Activated CD8-positive, alpha-beta T cell treated with anti-CD3 and anti-CD28 coated beads for 36 hours (primary cell): ENCODE results near the gene LAMA1. TPM values are rescaled to one million over a fixed set of nuclear protein-coding genes. Genes with fewer than 3 reads are reported as not detected.

Source experiments
- ATAC-seq: fragments of 200-7000 bp; cut with Tn5 transposase; one replicate; pipeline ENCODE4 v1.10.0; 2021; ENCODE audit warnings: mild to moderate bottlenecking, moderate library complexity
- CTCF ChIA-PET: fragments of 350-600 bp; sonication (Branson Sonifier 250); formaldehyde crosslinking; loops from one replicate; lab custom pipeline; 2021; ENCODE audit warnings: antibody characterized with exemption; lab: Charles Lee
- POLR2A ChIA-PET: fragments of 350-600 bp; sonication (Branson Sonifier 250); formaldehyde crosslinking; loops from one replicate; lab custom pipeline; 2021; ENCODE audit warnings: antibody characterized with exemption; lab: Charles Lee
- DNase-seq: peaks from one replicate; pipeline ENCODE4 v3.0.0-alpha.2; 2020
- H3K27ac Mint-ChIP-seq: one replicate; pipeline ENCODE4 v1.8.0; 2021; ENCODE audit warnings: mild to moderate bottlenecking, mixed read lengths
- H3K27me3 Mint-ChIP-seq: one replicate; pipeline ENCODE4 v1.8.0; 2021; ENCODE audit warnings: mixed read lengths
- H3K36me3 Mint-ChIP-seq: one replicate; pipeline ENCODE4 v1.8.0; 2021; ENCODE audit warnings: low read depth, mixed read lengths
- H3K4me1 Mint-ChIP-seq: one replicate; pipeline ENCODE4 v1.8.0; 2021; ENCODE audit warnings: low read depth, mixed read lengths
- H3K4me3 Mint-ChIP-seq: one replicate; pipeline ENCODE4 v1.8.0; 2021; ENCODE audit warnings: mild to moderate bottlenecking, moderate library complexity, mixed read lengths
- H3K9me3 Mint-ChIP-seq: one replicate; pipeline ENCODE4 v1.8.0; 2021; ENCODE audit warnings: mixed read lengths
- intact Hi-C: fragments of 100-400 bp; cut with micrococcal nuclease; formaldehyde crosslinking; loops from one replicate; pipeline ENCODE4 v1.10.0; 2022
- total RNA-seq, 2 experiments: library from RNA; stranded (reverse); gene quantifications; one replicate each; pipeline ENCODE4 v1.2.3, GENCODE V29; 2021
- TF ChIP-seq, protein P1 (sequence below): fragments of 200-600 bp; IDR thresholded peaks from one replicate; pipeline ENCODE4 v1.8.0; 2022; ENCODE audit warnings: antibody characterized with exemption, mild to moderate bottlenecking

LAMA1 gene
- total RNA-seq, 2 experiments from 2014 or later: not detected

- no peaks in the 10 kb centered on the region for H3K4me1 Mint-ChIP-seq
- H3K27ac Mint-ChIP-seq: no peak overlapping the region
- no peak overlapping the region for H3K4me3 Mint-ChIP-seq
- H3K27me3 Mint-ChIP-seq: no peaks in the 10 kb centered on the region
- no peaks in the 10 kb centered on the region for H3K36me3 Mint-ChIP-seq
- no peak for ATAC-seq
- TF ChIP-seq, protein P1, sequence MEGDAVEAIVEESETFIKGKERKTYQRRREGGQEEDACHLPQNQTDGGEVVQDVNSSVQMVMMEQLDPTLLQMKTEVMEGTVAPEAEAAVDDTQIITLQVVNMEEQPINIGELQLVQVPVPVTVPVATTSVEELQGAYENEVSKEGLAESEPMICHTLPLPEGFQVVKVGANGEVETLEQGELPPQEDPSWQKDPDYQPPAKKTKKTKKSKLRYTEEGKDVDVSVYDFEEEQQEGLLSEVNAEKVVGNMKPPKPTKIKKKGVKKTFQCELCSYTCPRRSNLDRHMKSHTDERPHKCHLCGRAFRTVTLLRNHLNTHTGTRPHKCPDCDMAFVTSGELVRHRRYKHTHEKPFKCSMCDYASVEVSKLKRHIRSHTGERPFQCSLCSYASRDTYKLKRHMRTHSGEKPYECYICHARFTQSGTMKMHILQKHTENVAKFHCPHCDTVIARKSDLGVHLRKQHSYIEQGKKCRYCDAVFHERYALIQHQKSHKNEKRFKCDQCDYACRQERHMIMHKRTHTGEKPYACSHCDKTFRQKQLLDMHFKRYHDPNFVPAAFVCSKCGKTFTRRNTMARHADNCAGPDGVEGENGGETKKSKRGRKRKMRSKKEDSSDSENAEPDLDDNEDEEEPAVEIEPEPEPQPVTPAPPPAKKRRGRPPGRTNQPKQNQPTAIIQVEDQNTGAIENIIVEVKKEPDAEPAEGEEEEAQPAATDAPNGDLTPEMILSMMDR: no peak
- CTCF ChIA-PET: no interaction called here
- H3K9me3 Mint-ChIP-seq: no peaks in the 10 kb centered on the region
- POLR2A ChIA-PET: no interaction called here
- no peak for DNase-seq
- intact Hi-C loops: no loop called here
Observed at GRCh38 chr18:7096838-7097237, 20.8 kb downstream of the LAMA1 start.

- Mint-ChIP-seq H3K27ac (no peak overlapping the region), H3K4me1 (no peaks in the 10 kb centered on the region), H3K9me3 (no peaks in the 10 kb centered on the region), H3K36me3 (no peaks in the 10 kb centered on the region), H3K27me3 (no peaks in the 10 kb centered on the region), H3K4me3 (no peak overlapping the region)
- intact Hi-C loops: no loop called here
- TF ChIP-seq, protein P1: no peak
- ChIA-PET CTCF (no interaction called here), POLR2A (interaction anchor here (0.6 kb wide), 1 partner anchor 73 kb away, joined by 3 read pairs; no protein-coding TSS in a partner anchor)
- DNase-seq (no peak), ATAC-seq (no peak)
Observed at GRCh38 chr18:7094427-7094826, 23.2 kb downstream of the LAMA1 start.

DNA sequence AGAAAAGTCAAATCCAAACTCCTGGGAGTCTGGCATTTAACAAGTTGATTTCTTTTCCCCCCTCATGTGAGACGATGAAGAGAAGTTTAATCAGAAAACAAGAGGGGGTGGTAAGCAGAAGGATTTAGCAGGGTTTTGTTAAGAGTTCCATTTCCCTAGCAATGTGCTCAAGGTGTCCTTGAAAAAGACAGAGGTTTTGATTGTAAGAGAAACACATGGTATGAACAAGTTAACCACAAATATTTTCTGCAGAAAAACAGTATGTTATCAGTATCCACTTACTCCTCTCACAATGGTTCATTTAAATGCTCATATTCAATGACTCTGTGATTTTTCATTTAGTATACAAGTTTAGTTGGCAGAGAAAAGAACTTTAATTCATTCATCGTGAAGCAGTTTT lies 26.8 kb downstream of the LAMA1 start:
- POLR2A ChIA-PET: no interaction called here
- Mint-ChIP-seq H3K36me3 (no peaks in the 10 kb centered on the region), H3K27me3 (no peaks in the 10 kb centered on the region), H3K9me3 (no peaks in the 10 kb centered on the region), H3K4me3 (no peak overlapping the region), H3K4me1 (no peaks in the 10 kb centered on the region), H3K27ac (no peak overlapping the region)
- CTCF ChIA-PET: no interaction called here
- TF ChIP-seq, protein P1: no peak
- no peak for DNase-seq
- intact Hi-C loops: no loop called here
- no peak for ATAC-seq

DNA sequence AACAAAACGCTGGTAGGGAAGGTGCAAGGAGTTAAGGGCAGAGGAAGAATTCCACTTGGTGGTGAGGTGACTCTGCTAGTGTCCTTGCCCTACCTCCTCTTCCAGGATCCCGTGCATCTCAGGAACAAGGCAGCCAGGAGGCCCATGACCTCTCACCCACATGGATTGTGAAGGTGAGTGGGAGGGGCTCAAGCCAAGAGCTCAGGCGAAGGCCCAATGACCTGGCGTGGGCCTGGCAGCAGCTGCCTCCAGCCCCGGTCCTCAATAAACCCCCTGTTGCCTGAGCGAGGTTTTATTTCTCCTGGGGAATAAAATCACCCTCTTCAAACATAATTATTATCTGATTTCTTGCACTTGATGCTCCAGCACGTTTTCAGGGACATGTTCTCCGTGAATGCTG lies 28.2 kb downstream of the LAMA1 start:
- no peaks in the 10 kb centered on the region for H3K27me3 Mint-ChIP-seq
- POLR2A ChIA-PET: no interaction called here
- CTCF ChIA-PET: no interaction called here
- no peaks in the 10 kb centered on the region for H3K36me3 Mint-ChIP-seq
- ATAC-seq (no peak), DNase-seq (no peak)
- H3K4me3 Mint-ChIP-seq: no peak overlapping the region
- no peaks in the 10 kb centered on the region for H3K9me3 Mint-ChIP-seq
- intact Hi-C loops: no loop called here
- no peak overlapping the region for H3K27ac Mint-ChIP-seq
- H3K4me1 Mint-ChIP-seq: no peaks in the 10 kb centered on the region
- TF ChIP-seq, protein P1: no peak

- Mint-ChIP-seq H3K4me1 (no peaks in the 10 kb centered on the region), H3K27me3 (no peaks in the 10 kb centered on the region), H3K9me3 (no peaks in the 10 kb centered on the region), H3K36me3 (no peaks in the 10 kb centered on the region), H3K4me3 (no peak overlapping the region), H3K27ac (no peak overlapping the region)
- DNase-seq: no peak
- intact Hi-C loops: no loop called here
- ChIA-PET CTCF (no interaction called here), POLR2A (interaction anchor here (0.6 kb wide), 1 partner anchor 1160 kb away, joined by 3 read pairs; no protein-coding TSS in a partner anchor)
- TF ChIP-seq, protein P1: no peak
- no peak for ATAC-seq
Observed at GRCh38 chr18:7084080-7085065, 33.2 kb downstream of the LAMA1 start.
